Measurements from ENCODE around the gene ACAP2.

Gene ACAP2

GRCh38 chr3:195258449-195259153, 184.2 kb downstream of the ACAP2 start:
- no peak for DNase-seq (ENCODE audit: low spot score)

- no peak for DNase-seq (ENCODE audit: low spot score)
Measured at GRCh38 chr3:195257454-195258448, 185.1 kb downstream of the ACAP2 start.

- no peak for DNase-seq (ENCODE audit: low spot score)
Measured at GRCh38 chr3:195256639-195257453, 186.0 kb downstream of the ACAP2 start.

- DNase-seq (ENCODE audit: low spot score) = no peak
Measured at GRCh38 chr3:195255571-195256501, 187.0 kb downstream of the ACAP2 start.

- DNase-seq (ENCODE audit: low spot score) = no peak
Measured at GRCh38 chr3:195255176-195255500, 187.7 kb downstream of the ACAP2 start.

- no peak for DNase-seq (ENCODE audit: low spot score)
Measured at GRCh38 chr3:195254454-195255175, 188.2 kb downstream of the ACAP2 start.

- DNase-seq (ENCODE audit: low spot score) = no peak
Measured at GRCh38 chr3:195253923-195254432, 188.8 kb downstream of the ACAP2 start.

- no peak for DNase-seq (ENCODE audit: low spot score)
Measured at GRCh38 chr3:195251336-195252065, 191.3 kb downstream of the ACAP2 start.

GRCh38 chr3:195250473-195251251, 192.2 kb downstream of the ACAP2 start:
- peak; percentile 6 for DNase-seq (ENCODE audit: low spot score)

GRCh38 chr3:195249858-195250464, 192.9 kb downstream of the ACAP2 start:
- no peak for DNase-seq (ENCODE audit: low spot score)

GRCh38 chr3:195249057-195249770, 193.6 kb downstream of the ACAP2 start:
- DNase-seq (ENCODE audit: low spot score) = no peak

- DNase-seq (ENCODE audit: low spot score) = peak; percentile 20
Measured at GRCh38 chr3:195248281-195248680, 194.5 kb downstream of the ACAP2 start.

GRCh38 chr3:195247863-195248189, 195.0 kb downstream of the ACAP2 start:
- DNase-seq (ENCODE audit: low spot score) = no peak

- no peak for DNase-seq (ENCODE audit: low spot score)
Measured at GRCh38 chr3:195247086-195247862, 195.5 kb downstream of the ACAP2 start.

GRCh38 chr3:195246581-195246995, 196.2 kb downstream of the ACAP2 start:
- no peak for DNase-seq (ENCODE audit: low spot score)

- DNase-seq (ENCODE audit: low spot score) = no peak
Measured at GRCh38 chr3:195245531-195245951, 197.3 kb downstream of the ACAP2 start.

Data from kidney tubule cell (primary cell).